ENCODE data around the gene LAPTM5.

DNA sequence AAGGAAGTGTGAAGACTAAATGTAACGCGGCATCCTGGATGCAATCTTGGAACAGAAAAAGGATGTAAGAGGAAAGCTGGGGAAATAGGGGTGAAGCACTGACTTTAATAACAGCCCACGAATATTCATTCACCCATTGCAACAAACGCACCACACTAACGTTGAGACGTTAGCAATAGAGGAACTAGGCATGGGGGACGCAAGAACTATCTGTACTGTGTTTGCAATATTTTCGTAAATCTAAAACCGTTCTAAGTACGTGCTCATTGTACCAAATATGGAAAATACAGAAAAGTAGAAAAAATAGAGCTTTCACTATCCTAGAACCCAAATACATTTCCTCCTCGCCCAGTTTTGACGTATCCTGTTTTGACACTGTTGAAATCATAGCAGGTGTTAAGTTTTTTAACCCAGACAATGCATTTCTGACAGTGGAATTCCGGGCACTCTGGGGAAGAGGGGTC lies 3.9 kb downstream of the LAPTM5 start:
- TF ChIP-seq, protein P1, sequence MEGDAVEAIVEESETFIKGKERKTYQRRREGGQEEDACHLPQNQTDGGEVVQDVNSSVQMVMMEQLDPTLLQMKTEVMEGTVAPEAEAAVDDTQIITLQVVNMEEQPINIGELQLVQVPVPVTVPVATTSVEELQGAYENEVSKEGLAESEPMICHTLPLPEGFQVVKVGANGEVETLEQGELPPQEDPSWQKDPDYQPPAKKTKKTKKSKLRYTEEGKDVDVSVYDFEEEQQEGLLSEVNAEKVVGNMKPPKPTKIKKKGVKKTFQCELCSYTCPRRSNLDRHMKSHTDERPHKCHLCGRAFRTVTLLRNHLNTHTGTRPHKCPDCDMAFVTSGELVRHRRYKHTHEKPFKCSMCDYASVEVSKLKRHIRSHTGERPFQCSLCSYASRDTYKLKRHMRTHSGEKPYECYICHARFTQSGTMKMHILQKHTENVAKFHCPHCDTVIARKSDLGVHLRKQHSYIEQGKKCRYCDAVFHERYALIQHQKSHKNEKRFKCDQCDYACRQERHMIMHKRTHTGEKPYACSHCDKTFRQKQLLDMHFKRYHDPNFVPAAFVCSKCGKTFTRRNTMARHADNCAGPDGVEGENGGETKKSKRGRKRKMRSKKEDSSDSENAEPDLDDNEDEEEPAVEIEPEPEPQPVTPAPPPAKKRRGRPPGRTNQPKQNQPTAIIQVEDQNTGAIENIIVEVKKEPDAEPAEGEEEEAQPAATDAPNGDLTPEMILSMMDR (IDR thresholded peaks at IDR 0.05 in 2 of 3, conservative IDR thresholded peaks at IDR 0.05 in 1 of 3; ENCODE audit: borderline replicate concordance in 1 of 3, insufficient read depth in 1 of 3, low read depth in 2 of 3, low read length in 2 of 3), result no peak
- no peak for TF ChIP-seq EZH2 (IDR thresholded peaks at IDR 0.05)
- no peak for TF ChIP-seq POLR2A (IDR thresholded peaks at IDR 0.05; ENCODE audit: borderline replicate concordance, extremely low read depth, insufficient read depth, insufficient read length)
- TF ChIP-seq POLR2AphosphoS5 (IDR thresholded peaks at IDR 0.05; ENCODE audit: low read depth, low read length), result no peak
- no peak for TF ChIP-seq MAX (IDR thresholded peaks at IDR 0.05)

Measured in HCT116 (cell line).